ENCODE measurements around the gene FTMT. TPM values are rescaled to one million over a fixed set of nuclear protein-coding genes. Genes with fewer than 3 reads are reported as not detected.

Gene FTMT
- total RNA-seq, 1 donor from 2014 or later = not detected

DNA sequence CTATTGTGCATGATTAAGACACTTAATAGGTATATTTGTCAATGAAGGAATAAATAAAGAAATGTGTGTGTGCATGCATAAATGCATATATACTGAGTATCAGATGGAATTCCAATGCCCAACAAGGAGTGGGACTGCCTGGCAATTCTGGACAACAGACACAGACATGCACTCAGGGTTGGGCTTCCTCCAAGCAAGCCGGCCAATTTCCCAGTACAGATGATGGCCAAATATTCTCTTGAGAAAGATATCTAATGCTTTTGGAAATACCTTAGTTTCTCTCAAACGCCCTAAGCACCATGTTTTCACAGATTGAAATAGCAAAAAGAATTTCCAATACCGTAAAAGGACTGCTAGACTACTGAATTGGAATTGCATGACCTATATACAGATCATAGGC, 11.1 kb downstream of the FTMT start:
- Mint-ChIP-seq H3K9me3 (ENCODE audit: unreplicated experiment) (no peaks in the 10 kb centered on the region), H3K4me3 (ENCODE audit: unreplicated experiment) (no peak overlapping the region), H3K27ac (ENCODE audit: unreplicated experiment) (no peak overlapping the region), H3K36me3 (ENCODE audit: low read depth, unreplicated experiment) (no peaks in the 10 kb centered on the region), H3K27me3 (ENCODE audit: unreplicated experiment) (peaks cover 2% of the 10 kb centered on the region), H3K4me1 (ENCODE audit: unreplicated experiment) (no peaks in the 10 kb centered on the region)
- no peak for DNase-seq (ENCODE audit: low spot score)
- TF ChIP-seq CTCF (IDR thresholded peaks at IDR 0.05; ENCODE audit: unreplicated experiment) = no peak

- Mint-ChIP-seq H3K27me3 (ENCODE audit: unreplicated experiment) (peaks cover 2% of the 10 kb centered on the region), H3K36me3 (ENCODE audit: low read depth, unreplicated experiment) (no peaks in the 10 kb centered on the region), H3K4me1 (ENCODE audit: unreplicated experiment) (no peaks in the 10 kb centered on the region), H3K27ac (ENCODE audit: unreplicated experiment) (no peak overlapping the region), H3K4me3 (ENCODE audit: unreplicated experiment) (no peak overlapping the region), H3K9me3 (ENCODE audit: unreplicated experiment) (no peaks in the 10 kb centered on the region)
- no peak for DNase-seq (ENCODE audit: low spot score)
- no peak for TF ChIP-seq CTCF (IDR thresholded peaks at IDR 0.05; ENCODE audit: unreplicated experiment)
Observed at GRCh38 chr5:121863753-121864285, 12.1 kb downstream of the FTMT start.

- TF ChIP-seq CTCF (IDR thresholded peaks at IDR 0.05; ENCODE audit: unreplicated experiment) = no peak
- no peak for DNase-seq (ENCODE audit: low spot score)
- no peaks in the 10 kb centered on the region for H3K36me3 Mint-ChIP-seq (ENCODE audit: low read depth, unreplicated experiment)
- H3K27ac Mint-ChIP-seq (ENCODE audit: unreplicated experiment) = no peak overlapping the region
- no peaks in the 10 kb centered on the region for H3K9me3 Mint-ChIP-seq (ENCODE audit: unreplicated experiment)
- no peaks in the 10 kb centered on the region for H3K4me1 Mint-ChIP-seq (ENCODE audit: unreplicated experiment)
- H3K4me3 Mint-ChIP-seq (ENCODE audit: unreplicated experiment) = no peak overlapping the region
- no peaks in the 10 kb centered on the region for H3K27me3 Mint-ChIP-seq (ENCODE audit: unreplicated experiment)
Observed at GRCh38 chr5:121867403-121867802, 15.7 kb downstream of the FTMT start.

DNA sequence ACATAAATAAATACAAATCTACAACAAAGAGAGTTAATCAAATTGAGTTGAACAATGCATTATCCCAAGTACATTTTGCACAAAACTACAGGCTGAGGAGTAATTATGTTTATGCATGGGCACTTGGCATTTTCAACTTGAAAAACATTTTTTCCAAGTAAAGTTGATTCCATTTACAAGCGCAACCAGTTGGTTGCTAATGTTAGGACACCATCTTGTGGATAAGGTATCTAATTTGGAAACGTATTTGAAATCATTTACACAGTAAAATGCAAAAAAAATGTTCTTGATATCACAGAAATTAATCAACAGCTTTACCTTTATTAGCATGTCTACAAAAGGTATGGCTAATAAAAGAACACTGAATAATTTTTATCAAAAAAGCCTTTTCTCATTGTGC, 18.8 kb downstream of the FTMT start:
- H3K4me3 Mint-ChIP-seq (ENCODE audit: unreplicated experiment) = no peak overlapping the region
- no peaks in the 10 kb centered on the region for H3K36me3 Mint-ChIP-seq (ENCODE audit: low read depth, unreplicated experiment)
- no peaks in the 10 kb centered on the region for H3K9me3 Mint-ChIP-seq (ENCODE audit: unreplicated experiment)
- no peak for TF ChIP-seq CTCF (IDR thresholded peaks at IDR 0.05; ENCODE audit: unreplicated experiment)
- no peaks in the 10 kb centered on the region for H3K4me1 Mint-ChIP-seq (ENCODE audit: unreplicated experiment)
- no peaks in the 10 kb centered on the region for H3K27me3 Mint-ChIP-seq (ENCODE audit: unreplicated experiment)
- no peak for DNase-seq (ENCODE audit: low spot score)
- no peak overlapping the region for H3K27ac Mint-ChIP-seq (ENCODE audit: unreplicated experiment)

- Mint-ChIP-seq H3K27me3 (ENCODE audit: unreplicated experiment) (no peaks in the 10 kb centered on the region), H3K9me3 (ENCODE audit: unreplicated experiment) (no peaks in the 10 kb centered on the region), H3K4me1 (ENCODE audit: unreplicated experiment) (no peaks in the 10 kb centered on the region), H3K27ac (ENCODE audit: unreplicated experiment) (no peak overlapping the region), H3K36me3 (ENCODE audit: low read depth, unreplicated experiment) (no peaks in the 10 kb centered on the region), H3K4me3 (ENCODE audit: unreplicated experiment) (no peak overlapping the region)
- no peak for TF ChIP-seq CTCF (IDR thresholded peaks at IDR 0.05; ENCODE audit: unreplicated experiment)
- DNase-seq (ENCODE audit: low spot score) = no peak
Observed at GRCh38 chr5:121872856-121873255, 21.2 kb downstream of the FTMT start.

All from endothelial cell (in vitro differentiated cells).